HepG2 (cell line): Measurements from ENCODE around the gene ZMIZ1. TPM values are rescaled to one million over a fixed set of nuclear protein-coding genes. Genes with fewer than 3 reads are reported as not detected.
A peak's percentile ranks its signal among the peaks of the same experiment; 100 is the strongest.

ENCODE experiments used
- AKAP8 ChIP-seq: sonication (generic); formaldehyde crosslinking; IDR thresholded peaks from 2 replicates; pipeline ENCODE4 v1.5.1; 2020; ENCODE audit warnings: mild to moderate bottlenecking, missing genetic modification reagents
- EEA1 ChIP-seq: sonication (generic); formaldehyde crosslinking; IDR thresholded peaks from 2 replicates; pipeline ENCODE4 v1.5.1; 2020; ENCODE audit warnings: mild to moderate bottlenecking, missing genetic modification reagents, borderline replicate concordance
- ETV5 ChIP-seq: IDR thresholded peaks from 2 replicates; pipeline ENCODE4 v1.6.1; 2018; ENCODE audit warnings: missing biosample characterization, missing genetic modification reagents, inconsistent platforms, borderline replicate concordance
- FUBP1 ChIP-seq: sonication (generic); formaldehyde crosslinking; IDR thresholded peaks from 2 replicates; pipeline ENCODE4 v1.5.1; 2020; ENCODE audit warnings: missing genetic modification reagents, mild to moderate bottlenecking, borderline replicate concordance
- MXI1 ChIP-seq: IDR thresholded peaks from 3 replicates; pipeline ENCODE4 v1.6.1; 2012; ENCODE audit warnings: low read depth, low read length, inconsistent platforms, borderline replicate concordance
- NR2F1 ChIP-seq, 2 experiments: fragments of 450-650 bp in 1 of 2; formaldehyde crosslinking in 1 of 2; IDR thresholded peaks; 2 replicates each; pipeline versions ENCODE4 v1.5.0 to v1.6.1; 2016 to 2020; ENCODE audit warnings: mild to moderate bottlenecking in 1 of 2, missing compliant biosample characterization in 1 of 2, missing genetic modification reagents in 1 of 2, moderate library complexity in 1 of 2
- TBX3 ChIP-seq: fragments of 450-650 bp; IDR thresholded peaks from 2 replicates; pipeline ENCODE4 v1.6.1; 2017; ENCODE audit warnings: antibody characterized with exemption, mild to moderate bottlenecking, inconsistent platforms, borderline replicate concordance
- ZBTB46 ChIP-seq: sonication (generic); formaldehyde crosslinking; IDR thresholded peaks from 2 replicates; pipeline ENCODE4 v1.4.0; 2020; ENCODE audit warnings: mild to moderate bottlenecking, missing genetic modification reagents, borderline replicate concordance
- ZC3H4 ChIP-seq: sonication (generic); formaldehyde crosslinking; IDR thresholded peaks from 2 replicates; pipeline ENCODE4 v1.4.0; 2020; ENCODE audit warnings: missing genetic modification reagents, borderline replicate concordance
- ZNF432 ChIP-seq: sonication (generic); formaldehyde crosslinking; IDR thresholded peaks from 2 replicates; pipeline ENCODE4 v1.5.0; 2020; ENCODE audit warnings: missing genetic modification reagents, mild to moderate bottlenecking, borderline replicate concordance
- ZNF615 ChIP-seq: sonication (generic); formaldehyde crosslinking; IDR thresholded peaks from 2 replicates; pipeline ENCODE4 v1.5.0; 2020; ENCODE audit warnings: mild to moderate bottlenecking, missing genetic modification reagents, borderline replicate concordance
- ZNF672 ChIP-seq: sonication (generic); formaldehyde crosslinking; IDR thresholded peaks from 2 replicates; pipeline ENCODE4 v1.8.1; 2022; ENCODE audit warnings: missing genetic modification reagents
- ZNF772 ChIP-seq: sonication (generic); formaldehyde crosslinking; IDR thresholded peaks from 2 replicates; pipeline ENCODE4 v1.5.0; 2020; ENCODE audit warnings: mild to moderate bottlenecking, missing genetic modification reagents
- ZUFSP ChIP-seq: sonication (generic); formaldehyde crosslinking; IDR thresholded peaks from 2 replicates; pipeline ENCODE4 v1.9.0; 2021; ENCODE audit warnings: missing genetic modification reagents, mild to moderate bottlenecking, borderline replicate concordance
- polyA plus RNA-seq, 8 experiments: library from polyadenylated mRNA; depleted of rRNA in 3 of 8; stranded (reverse) in 7 of 8; unstranded in 1 of 8; fragments of >200 nt; fragmentation: Illumina TruSeq in 4 of 8; extraction: Trizol in 4 of 8; gene quantifications; 2 replicates each; pipeline versions ENCODE4 v1.2.1 to v1.2.3, GENCODE V29; 2011 to 2016; ENCODE audit warnings: low read depth in 4 of 8, missing spikeins in 1 of 8, mixed read lengths in 1 of 8; ENCODE audit not compliant: insufficient read depth in 1 of 8
- total RNA-seq, 5 experiments: library from RNA; depleted of rRNA; stranded (reverse); fragments of >200 nt; fragmentation: Illumina TruSeq; extraction: Trizol; gene quantifications; 2 replicates each; pipeline ENCODE4 v1.2.3, GENCODE V29; 2016; ENCODE audit warnings: low read depth in 1 of 5

The ZMIZ1 gene
- total and polyA plus RNA-seq, 2 of the 13 experiments (the other 11 are each of a cell fraction or from before 2014, with no cell fraction given) = 5.3 to 10.2 TPM

GRCh38 chr10:79105150-79105739 is 36.5 kb downstream of the ZMIZ1 start (continued):
- TF ChIP-seq ZBTB46 (CRISPR knock-in tag) (no peak), ZC3H4 (CRISPR knock-in tag) (no peak), FUBP1 (CRISPR knock-in tag) (no peak), ZNF432 (no peak), NR2F1 (CRISPR knock-in tag; IDR thresholded peaks at IDR 0.05) (peak in 1 of 2 experiments; percentile 56; a peak in 3 of 4 replicates), ZNF615 (CRISPR knock-in tag) (no peak), TBX3 (no peak), ETV5 (no peak), ZNF672 (CRISPR knock-in tag) (no peak), AKAP8 (CRISPR knock-in tag) (no peak), EEA1 (CRISPR knock-in tag) (no peak), ZUFSP (CRISPR knock-in tag) (no peak), MXI1 (no peak; the same call in 2 of the 3 replicates), ZNF772 (CRISPR knock-in tag) (peak; percentile 58; the same call in 1 of the 2 replicates)
- TF ChIP-seq, all 625 proteins: peak for 122
